MCF 10A (cell line): ENCODE data around the gene ZCWPW1. TPM values are rescaled to one million over a fixed set of nuclear protein-coding genes. Genes with fewer than 3 reads are reported as not detected.
"Not testable (repeated sequence)": the region's sequence is repeated elsewhere in the genome, so short reads cannot be mapped to it uniquely, and the experiment has no call there.

ENCODE experiments used
- BruUV-seq: library from RNA; stranded (reverse); fragments of 400-500 nt; replicated peaks from 2 replicates; lab custom pipeline; 2021; lab: Mats Ljungman, UMichigan
- CTCF ChIA-PET: fragments of 300-600 bp; sonication (Branson Sonifier 250); formaldehyde crosslinking; extraction: SDS; loops from one replicate; lab custom pipeline; 2021; ENCODE audit warnings: antibody characterized with exemption, inconsistent platforms; lab: Yijun Ruan, JAX
- POLR2A ChIA-PET: fragments of 300-600, 350-650 bp; sonication (Branson Sonifier 250); formaldehyde crosslinking; extraction: SDS; loops from one replicate; lab custom pipeline; 2020; ENCODE audit warnings: antibody characterized with exemption, inconsistent platforms; lab: Yijun Ruan, JAX
- DNase-seq: peaks from one replicate; pipeline ENCODE4 v3.0.0-alpha.2; 2018; ENCODE audit not compliant: unreplicated experiment
- H3K27ac Mint-ChIP-seq: one replicate; pipeline ENCODE4 v1.8.0; 2022; ENCODE audit warnings: mild to moderate bottlenecking, low read depth, mixed read lengths; ENCODE audit not compliant: unreplicated experiment
- H3K27me3 Mint-ChIP-seq: one replicate; pipeline ENCODE4 v1.8.0; 2022; ENCODE audit warnings: mixed read lengths; ENCODE audit not compliant: insufficient read depth, unreplicated experiment
- H3K36me3 Mint-ChIP-seq: one replicate; pipeline ENCODE4 v1.8.0; 2022; ENCODE audit warnings: mild to moderate bottlenecking, moderate library complexity, mixed read lengths; ENCODE audit not compliant: insufficient read depth, unreplicated experiment
- H3K4me1 Mint-ChIP-seq: one replicate; pipeline ENCODE4 v1.8.0; 2022; ENCODE audit warnings: mixed read lengths; ENCODE audit not compliant: insufficient read depth, unreplicated experiment
- H3K4me3 Mint-ChIP-seq: one replicate; pipeline ENCODE4 v1.8.0; 2022; ENCODE audit warnings: mild to moderate bottlenecking, moderate library complexity, mixed read lengths; ENCODE audit not compliant: unreplicated experiment
- H3K9me3 Mint-ChIP-seq: one replicate; pipeline ENCODE4 v1.8.0; 2022; ENCODE audit warnings: mixed read lengths; ENCODE audit not compliant: unreplicated experiment
- intact Hi-C: fragments of 100-400 bp; cut with micrococcal nuclease; formaldehyde crosslinking; loops from 2 replicates; pipeline ENCODE4 v1.14.1; 2022
- total RNA-seq: library from RNA; stranded (reverse); gene quantifications from 2 replicates; pipeline ENCODE4 v1.2.3, GENCODE V29; 2022
- TF ChIP-seq, protein P1 (sequence below): fragments of 200-600 bp; IDR thresholded peaks from one replicate; pipeline ENCODE4 v1.8.0; 2022; ENCODE audit warnings: antibody characterized with exemption, mild to moderate bottlenecking; ENCODE audit not compliant: unreplicated experiment

ZCWPW1 gene
- total RNA-seq, 1 experiment from 2014 or later: 6.5 TPM

DNA sequence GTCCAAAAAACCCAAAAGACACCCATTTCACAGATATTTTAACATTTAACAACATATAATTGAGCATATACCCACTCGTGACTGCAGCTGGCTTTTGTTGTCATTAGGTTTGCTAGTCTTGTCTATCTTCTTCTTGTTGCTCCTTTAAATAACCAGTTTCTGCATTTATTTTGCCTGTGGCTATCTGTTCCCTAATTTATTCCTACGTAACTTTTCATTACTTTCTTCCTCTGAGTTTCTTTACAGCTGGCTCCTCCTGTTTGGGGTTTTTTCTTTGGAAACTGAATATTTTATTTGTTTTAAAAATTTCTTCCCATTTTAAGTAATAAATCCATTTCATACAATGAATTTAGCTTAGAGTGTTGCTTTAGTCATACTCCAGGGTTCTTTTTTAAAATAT, 40.8 kb downstream of the ZCWPW1 start:
- Mint-ChIP-seq H3K27ac (no peak overlapping the region), H3K4me1 (no peaks in the 10 kb centered on the region), H3K4me3 (no peak overlapping the region), H3K36me3 (no peaks in the 10 kb centered on the region), H3K27me3 (peaks cover 76% of the 10 kb centered on the region), H3K9me3 (no peaks in the 10 kb centered on the region)
- POLR2A ChIA-PET: interaction anchor here (0.6 to 1.6 kb wide), 2 partner anchors 16 to 19 kb away, joined by 3 to 5 read pairs; no protein-coding TSS in a partner anchor
- DNase-seq: no peak
- TF ChIP-seq, protein P1, sequence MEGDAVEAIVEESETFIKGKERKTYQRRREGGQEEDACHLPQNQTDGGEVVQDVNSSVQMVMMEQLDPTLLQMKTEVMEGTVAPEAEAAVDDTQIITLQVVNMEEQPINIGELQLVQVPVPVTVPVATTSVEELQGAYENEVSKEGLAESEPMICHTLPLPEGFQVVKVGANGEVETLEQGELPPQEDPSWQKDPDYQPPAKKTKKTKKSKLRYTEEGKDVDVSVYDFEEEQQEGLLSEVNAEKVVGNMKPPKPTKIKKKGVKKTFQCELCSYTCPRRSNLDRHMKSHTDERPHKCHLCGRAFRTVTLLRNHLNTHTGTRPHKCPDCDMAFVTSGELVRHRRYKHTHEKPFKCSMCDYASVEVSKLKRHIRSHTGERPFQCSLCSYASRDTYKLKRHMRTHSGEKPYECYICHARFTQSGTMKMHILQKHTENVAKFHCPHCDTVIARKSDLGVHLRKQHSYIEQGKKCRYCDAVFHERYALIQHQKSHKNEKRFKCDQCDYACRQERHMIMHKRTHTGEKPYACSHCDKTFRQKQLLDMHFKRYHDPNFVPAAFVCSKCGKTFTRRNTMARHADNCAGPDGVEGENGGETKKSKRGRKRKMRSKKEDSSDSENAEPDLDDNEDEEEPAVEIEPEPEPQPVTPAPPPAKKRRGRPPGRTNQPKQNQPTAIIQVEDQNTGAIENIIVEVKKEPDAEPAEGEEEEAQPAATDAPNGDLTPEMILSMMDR: no peak
- intact Hi-C loops: no loop called here
- CTCF ChIA-PET: interaction anchor here (1.0 to 1.2 kb wide), 2 partner anchors 20 kb away, joined by 3 read pairs; no protein-coding TSS in a partner anchor
- no TSS peak for BruUV-seq

DNA sequence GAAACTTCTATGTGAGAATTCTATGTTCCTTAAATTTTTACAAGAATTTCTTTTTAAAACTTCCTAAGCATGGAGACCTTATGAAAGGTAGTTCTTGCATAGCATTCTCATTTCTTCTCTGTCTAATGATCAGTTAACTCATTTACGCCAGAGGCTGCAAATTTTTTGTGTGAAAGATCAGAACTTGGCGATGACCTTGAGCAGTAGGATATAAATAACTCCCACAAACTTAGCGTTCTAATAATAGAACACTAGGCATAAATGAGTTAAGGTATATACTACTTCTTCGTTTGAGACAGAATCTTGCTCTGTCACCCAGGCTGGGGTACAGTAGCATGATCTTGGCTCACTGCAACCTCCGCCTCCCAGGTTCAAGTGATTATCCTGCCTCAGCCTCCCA, 41.6 kb downstream of the ZCWPW1 start:
- DNase-seq: no peak
- H3K36me3 Mint-ChIP-seq: no peaks in the 10 kb centered on the region
- no TSS peak for BruUV-seq
- H3K4me1 Mint-ChIP-seq: no peaks in the 10 kb centered on the region
- H3K9me3 Mint-ChIP-seq: no peaks in the 10 kb centered on the region
- no peak overlapping the region for H3K27ac Mint-ChIP-seq
- ChIA-PET POLR2A (interaction anchor here (0.6 kb wide), 1 partner anchor 20 kb away, joined by 5 read pairs; no protein-coding TSS in a partner anchor), CTCF (interaction anchor here (1.2 kb wide), 1 partner anchor 21 kb away, joined by 3 read pairs; no protein-coding TSS in a partner anchor)
- no peak overlapping the region for H3K4me3 Mint-ChIP-seq
- intact Hi-C loops: no loop called here
- TF ChIP-seq, protein P1: no peak
- H3K27me3 Mint-ChIP-seq: peaks cover 72% of the 10 kb centered on the region

DNA sequence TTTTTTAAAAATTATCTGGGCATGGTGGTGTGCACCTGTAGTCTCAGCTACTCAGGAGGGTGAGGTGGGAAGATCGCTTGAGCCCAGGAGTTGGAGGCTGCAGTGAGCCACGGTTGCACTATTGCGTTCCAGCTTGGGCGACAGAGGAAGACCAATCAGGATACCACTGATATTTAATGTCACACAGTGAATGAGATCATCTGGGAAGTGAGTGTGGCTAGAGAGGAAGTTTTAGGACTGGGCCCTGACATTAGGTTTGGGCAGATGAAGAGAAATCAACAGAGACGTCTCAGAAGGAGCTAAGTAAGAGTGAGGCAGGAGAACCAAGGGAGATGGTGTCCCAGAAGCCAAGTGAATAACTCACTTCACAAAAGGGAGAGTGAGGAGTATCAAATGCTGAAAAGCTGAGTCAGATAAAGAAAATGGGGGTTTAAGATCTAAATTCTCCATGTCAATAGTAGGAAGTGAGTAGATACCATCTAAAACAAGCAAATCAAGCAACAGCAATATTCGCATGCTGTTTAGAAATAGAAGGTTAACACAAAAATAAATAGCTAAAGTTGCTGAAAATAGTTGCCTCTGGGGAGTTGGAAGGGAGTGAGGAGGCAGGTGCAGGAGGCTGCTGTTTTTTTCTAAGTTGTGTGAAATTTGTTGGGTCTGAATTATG, 43.7 kb downstream of the ZCWPW1 start:
- H3K4me3 Mint-ChIP-seq: no peak overlapping the region
- H3K36me3 Mint-ChIP-seq: no peaks in the 10 kb centered on the region
- no peaks in the 10 kb centered on the region for H3K4me1 Mint-ChIP-seq
- BruUV-seq: no TSS peak
- no peak overlapping the region for H3K27ac Mint-ChIP-seq
- TF ChIP-seq, protein P1: no peak
- no peak for DNase-seq
- peaks cover 52% of the 10 kb centered on the region for H3K27me3 Mint-ChIP-seq
- intact Hi-C loops: no loop called here
- CTCF ChIA-PET: interaction anchor here (0.6 kb wide), 1 partner anchor 638 kb away, joined by 4 read pairs; no protein-coding TSS in a partner anchor
- POLR2A ChIA-PET: interaction anchor here (1.3 kb wide), 1 partner anchor 18 kb away, joined by 5 read pairs; no protein-coding TSS in a partner anchor
- no peaks in the 10 kb centered on the region for H3K9me3 Mint-ChIP-seq

DNA sequence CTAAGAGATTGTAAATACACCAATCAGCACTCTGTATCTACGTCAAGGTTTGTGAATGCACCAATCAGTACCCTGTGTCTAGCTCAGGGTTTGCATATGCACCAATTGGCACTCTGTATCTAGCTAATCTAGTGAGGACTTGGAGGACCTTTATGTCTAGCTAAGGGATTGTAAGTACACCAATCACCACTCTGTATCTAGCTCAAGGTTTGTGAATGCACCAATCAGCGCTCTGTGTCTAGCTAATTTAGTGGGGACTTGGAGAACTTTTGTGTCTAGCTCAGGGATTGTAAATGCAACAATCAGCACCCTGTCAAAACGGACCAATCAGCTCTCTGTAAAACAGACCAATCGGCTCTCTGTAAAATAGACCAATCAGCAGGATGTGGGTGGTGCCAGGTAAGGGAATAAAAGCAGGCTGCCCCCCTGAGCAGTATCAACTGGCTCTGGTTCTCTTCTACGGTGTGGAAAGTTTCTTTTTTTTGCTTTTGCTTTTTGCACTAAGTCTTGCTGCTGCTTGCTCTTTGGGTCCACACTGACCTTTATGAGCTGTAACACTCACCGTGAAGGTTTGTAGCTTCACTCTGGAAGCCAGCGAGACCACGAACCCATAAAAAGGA, 46.2 kb downstream of the ZCWPW1 start:
- H3K9me3 Mint-ChIP-seq, H3K4me3 Mint-ChIP-seq, BruUV-seq, intact Hi-C loops, H3K36me3 Mint-ChIP-seq, CTCF ChIA-PET, H3K4me1 Mint-ChIP-seq, H3K27ac Mint-ChIP-seq, DNase-seq: not testable (repeated sequence)
- POLR2A ChIA-PET: interaction anchor here (0.6 to 1.1 kb wide), 2 partner anchors 16 to 333 kb away, joined by 3 read pairs; partner anchors contain the start of gene ZSCAN21
- peaks cover 32% of the 10 kb centered on the region for H3K27me3 Mint-ChIP-seq

DNA sequence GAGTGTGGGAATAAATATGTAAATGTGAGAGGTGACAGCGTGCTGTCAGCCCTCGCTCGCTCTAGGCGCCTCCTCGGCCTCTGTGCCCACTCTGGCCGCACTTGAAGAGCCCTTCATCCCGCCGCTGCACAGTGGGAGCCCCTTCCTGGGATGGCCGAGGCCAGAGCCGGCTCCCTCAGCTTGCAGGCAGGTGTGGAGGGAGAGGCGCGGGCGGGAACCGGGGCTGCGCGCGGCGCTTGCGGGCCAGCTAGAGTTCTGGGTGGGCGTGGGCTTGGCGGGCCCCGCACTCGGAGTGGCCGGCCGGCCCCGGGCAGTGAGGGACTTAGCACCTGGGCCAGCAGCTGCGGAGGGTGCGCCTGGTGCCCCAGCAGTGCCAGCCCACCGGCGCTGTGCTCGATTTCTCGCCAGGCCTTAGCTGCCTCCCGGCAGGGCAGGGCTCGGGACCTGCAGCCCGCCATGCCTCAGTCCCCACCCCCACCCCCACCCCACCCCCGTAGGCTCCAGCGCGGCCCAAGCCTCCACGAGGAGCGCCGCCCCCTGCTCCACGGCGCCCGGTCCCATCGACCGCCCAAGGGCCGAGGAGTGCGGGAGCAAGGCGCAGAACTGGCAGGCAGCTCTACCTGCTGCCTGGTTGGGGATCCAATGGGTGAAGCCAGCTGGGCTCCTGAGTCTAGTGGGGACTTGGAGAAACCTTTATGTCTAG, 46.8 kb downstream of the ZCWPW1 start:
- BruUV-seq, H3K4me1 Mint-ChIP-seq, H3K27ac Mint-ChIP-seq, DNase-seq, H3K36me3 Mint-ChIP-seq, H3K4me3 Mint-ChIP-seq, intact Hi-C loops, H3K9me3 Mint-ChIP-seq: not testable (repeated sequence)
- ChIA-PET CTCF (interaction anchor here (0.9 kb wide), 1 partner anchor 164 kb away, joined by 4 read pairs; no protein-coding TSS in a partner anchor), POLR2A (interaction anchor here (0.6 to 1.1 kb wide), 2 partner anchors 16 to 332 kb away, joined by 3 read pairs; partner anchors contain the start of gene ZSCAN21)
- H3K27me3 Mint-ChIP-seq: peaks cover 30% of the 10 kb centered on the region
